ENCODE results near the gene AUTS2. TPM values are rescaled to one million over a fixed set of nuclear protein-coding genes. Genes with fewer than 3 reads are reported as not detected.

Gene AUTS2
- total and polyA plus RNA-seq, 2 donors (not counting 1 experiment from before 2014, with no cell fraction given) = 0.60 to 9.1 TPM

- DNase-seq (ENCODE audit: low read depth in 2 of 2) = no peak
- H3K27me3 ChIP-seq (ENCODE audit: control insufficient read depth, insufficient read depth, low read length) = no peaks in the 10 kb centered on the region
- no peak overlapping the region for H2AFZ ChIP-seq (ENCODE audit: low read length)
- H3K4me1 ChIP-seq (ENCODE audit: control insufficient read depth, extremely low read depth, insufficient read depth, low read length) = no peaks in the 10 kb centered on the region
- H4K20me1 ChIP-seq (ENCODE audit: control insufficient read depth, extremely low read depth, insufficient read depth, low read length) = no peaks in the 10 kb centered on the region
- H3K79me2 ChIP-seq (ENCODE audit: control insufficient read depth, insufficient read depth, low read length) = no peaks in the 10 kb centered on the region
- TF ChIP-seq EZH2 (IDR thresholded peaks at IDR 0.05; ENCODE audit: low read length, missing control alignments) = no peak
- no peak for TF ChIP-seq CTCF (conservative IDR thresholded peaks at IDR 0.05 in 1 of 2, IDR thresholded peaks at IDR 0.05 in 1 of 2; ENCODE audit: low read depth in 1 of 2, low read length in 2 of 2)
- H3K9ac ChIP-seq (ENCODE audit: insufficient read depth, low read length) = no peak overlapping the region
- no peak overlapping the region for H3K4me3 ChIP-seq (replicated peaks in 1 of 4; ENCODE audit: control extremely low read depth in 1 of 4, insufficient read depth in 1 of 4, low read depth in 3 of 4, low read length in 4 of 4)
- H3K36me3 ChIP-seq (ENCODE audit: control insufficient read depth, insufficient read depth, low read length) = no peaks in the 10 kb centered on the region
- no peak overlapping the region for H3K4me2 ChIP-seq (ENCODE audit: extremely low read depth, insufficient read depth, low read length)
- no peaks in the 10 kb centered on the region for H3K9me3 ChIP-seq (ENCODE audit: control insufficient read depth, insufficient read depth, low read depth, low read length)
- no peak overlapping the region for H3K27ac ChIP-seq (ENCODE audit: insufficient read depth, low read length)
Measured at GRCh38 chr7:69585169-69585568, 13.1 kb upstream of the AUTS2 start.

- no peaks in the 10 kb centered on the region for H4K20me1 ChIP-seq (ENCODE audit: control insufficient read depth, extremely low read depth, insufficient read depth, low read length)
- no peak overlapping the region for H3K9ac ChIP-seq (ENCODE audit: insufficient read depth, low read length)
- H3K4me1 ChIP-seq (ENCODE audit: control insufficient read depth, extremely low read depth, insufficient read depth, low read length) = no peaks in the 10 kb centered on the region
- no peak for TF ChIP-seq EZH2 (IDR thresholded peaks at IDR 0.05; ENCODE audit: low read length, missing control alignments)
- TF ChIP-seq CTCF (conservative IDR thresholded peaks at IDR 0.05 in 1 of 2, IDR thresholded peaks at IDR 0.05 in 1 of 2; ENCODE audit: low read depth in 1 of 2, low read length in 2 of 2) = no peak
- no peak overlapping the region for H3K27ac ChIP-seq (ENCODE audit: insufficient read depth, low read length)
- no peaks in the 10 kb centered on the region for H3K27me3 ChIP-seq (ENCODE audit: control insufficient read depth, insufficient read depth, low read length)
- H3K4me2 ChIP-seq (ENCODE audit: extremely low read depth, insufficient read depth, low read length) = no peak overlapping the region
- H2AFZ ChIP-seq (ENCODE audit: low read length) = no peak overlapping the region
- H3K4me3 ChIP-seq (replicated peaks in 1 of 4; ENCODE audit: control extremely low read depth in 1 of 4, insufficient read depth in 1 of 4, low read depth in 3 of 4, low read length in 4 of 4) = no peak overlapping the region
- H3K79me2 ChIP-seq (ENCODE audit: control insufficient read depth, insufficient read depth, low read length) = no peaks in the 10 kb centered on the region
- no peaks in the 10 kb centered on the region for H3K9me3 ChIP-seq (ENCODE audit: control insufficient read depth, insufficient read depth, low read depth, low read length)
- H3K36me3 ChIP-seq (ENCODE audit: control insufficient read depth, insufficient read depth, low read length) = no peaks in the 10 kb centered on the region
- no peak for DNase-seq (ENCODE audit: low read depth in 2 of 2)
Measured at GRCh38 chr7:69586321-69586720, 12.0 kb upstream of the AUTS2 start.

GRCh38 chr7:69588773-69589172, 9.5 kb upstream of the AUTS2 start:
- H3K4me2 ChIP-seq (ENCODE audit: extremely low read depth, insufficient read depth, low read length) = no peak overlapping the region
- no peak for DNase-seq (ENCODE audit: low read depth in 2 of 2)
- no peaks in the 10 kb centered on the region for H3K79me2 ChIP-seq (ENCODE audit: control insufficient read depth, insufficient read depth, low read length)
- H3K27me3 ChIP-seq (ENCODE audit: control insufficient read depth, insufficient read depth, low read length) = no peaks in the 10 kb centered on the region
- H3K9ac ChIP-seq (ENCODE audit: insufficient read depth, low read length) = no peak overlapping the region
- no peaks in the 10 kb centered on the region for H3K36me3 ChIP-seq (ENCODE audit: control insufficient read depth, insufficient read depth, low read length)
- no peak overlapping the region for H3K4me3 ChIP-seq (replicated peaks in 1 of 4; ENCODE audit: control extremely low read depth in 1 of 4, insufficient read depth in 1 of 4, low read depth in 3 of 4, low read length in 4 of 4)
- TF ChIP-seq CTCF (conservative IDR thresholded peaks at IDR 0.05 in 1 of 2, IDR thresholded peaks at IDR 0.05 in 1 of 2; ENCODE audit: low read depth in 1 of 2, low read length in 2 of 2) (no peak), EZH2 (IDR thresholded peaks at IDR 0.05; ENCODE audit: low read length, missing control alignments) (no peak)
- no peaks in the 10 kb centered on the region for H3K4me1 ChIP-seq (ENCODE audit: control insufficient read depth, extremely low read depth, insufficient read depth, low read length)
- no peak overlapping the region for H2AFZ ChIP-seq (ENCODE audit: low read length)
- no peak overlapping the region for H3K27ac ChIP-seq (ENCODE audit: insufficient read depth, low read length)
- no peaks in the 10 kb centered on the region for H3K9me3 ChIP-seq (ENCODE audit: control insufficient read depth, insufficient read depth, low read depth, low read length)
- H4K20me1 ChIP-seq (ENCODE audit: control insufficient read depth, extremely low read depth, insufficient read depth, low read length) = no peaks in the 10 kb centered on the region
